IPS-20b (cell line): ENCODE measurements around the gene MTIF2.
"Not testable (repeated sequence)": the region's sequence is repeated elsewhere in the genome, so short reads cannot be mapped to it uniquely, and the experiment has no call there.

Experiments
- H3K27ac ChIP-seq: one replicate; pipeline ENCODE4 v1.5.1; 2013; ENCODE audit warnings: low read length
- H3K27me3 ChIP-seq: 2 replicates; pipeline ENCODE4 v1.6.1; 2013; ENCODE audit warnings: mild to moderate bottlenecking, low read length, inconsistent platforms; ENCODE audit not compliant: insufficient read depth
- H3K36me3 ChIP-seq: 2 replicates; pipeline ENCODE4 v1.6.1; 2013; ENCODE audit warnings: low read depth, mild to moderate bottlenecking, inconsistent platforms, low read length, moderate library complexity; ENCODE audit not compliant: insufficient read depth
- H3K4me1 ChIP-seq: 2 replicates; pipeline ENCODE4 v1.6.1; 2013; ENCODE audit warnings: mild to moderate bottlenecking, control low read depth, inconsistent platforms, low read length, moderate library complexity; ENCODE audit not compliant: insufficient read depth
- H3K4me3 ChIP-seq: 2 replicates; pipeline ENCODE4 v1.5.1; 2013; ENCODE audit warnings: mild to moderate bottlenecking, low read length, inconsistent platforms
- H3K9ac ChIP-seq: 2 replicates; pipeline ENCODE4 v1.6.1; 2013; ENCODE audit warnings: low read depth, mild to moderate bottlenecking, inconsistent platforms, low read length, moderate library complexity
- H3K9me3 ChIP-seq: 2 replicates; pipeline ENCODE4 v1.6.1; 2013; ENCODE audit warnings: mild to moderate bottlenecking, low read depth, low read length, inconsistent platforms; ENCODE audit not compliant: insufficient read depth

MTIF2 gene, protein sequence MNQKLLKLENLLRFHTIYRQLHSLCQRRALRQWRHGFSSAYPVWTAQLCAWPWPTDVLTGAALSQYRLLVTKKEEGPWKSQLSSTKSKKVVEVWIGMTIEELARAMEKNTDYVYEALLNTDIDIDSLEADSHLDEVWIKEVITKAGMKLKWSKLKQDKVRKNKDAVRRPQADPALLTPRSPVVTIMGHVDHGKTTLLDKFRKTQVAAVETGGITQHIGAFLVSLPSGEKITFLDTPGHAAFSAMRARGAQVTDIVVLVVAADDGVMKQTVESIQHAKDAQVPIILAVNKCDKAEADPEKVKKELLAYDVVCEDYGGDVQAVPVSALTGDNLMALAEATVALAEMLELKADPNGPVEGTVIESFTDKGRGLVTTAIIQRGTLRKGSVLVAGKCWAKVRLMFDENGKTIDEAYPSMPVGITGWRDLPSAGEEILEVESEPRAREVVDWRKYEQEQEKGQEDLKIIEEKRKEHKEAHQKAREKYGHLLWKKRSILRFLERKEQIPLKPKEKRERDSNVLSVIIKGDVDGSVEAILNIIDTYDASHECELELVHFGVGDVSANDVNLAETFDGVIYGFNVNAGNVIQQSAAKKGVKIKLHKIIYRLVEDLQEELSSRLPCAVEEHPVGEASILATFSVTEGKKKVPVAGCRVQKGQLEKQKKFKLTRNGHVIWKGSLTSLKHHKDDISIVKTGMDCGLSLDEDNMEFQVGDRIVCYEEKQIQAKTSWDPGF

DNA sequence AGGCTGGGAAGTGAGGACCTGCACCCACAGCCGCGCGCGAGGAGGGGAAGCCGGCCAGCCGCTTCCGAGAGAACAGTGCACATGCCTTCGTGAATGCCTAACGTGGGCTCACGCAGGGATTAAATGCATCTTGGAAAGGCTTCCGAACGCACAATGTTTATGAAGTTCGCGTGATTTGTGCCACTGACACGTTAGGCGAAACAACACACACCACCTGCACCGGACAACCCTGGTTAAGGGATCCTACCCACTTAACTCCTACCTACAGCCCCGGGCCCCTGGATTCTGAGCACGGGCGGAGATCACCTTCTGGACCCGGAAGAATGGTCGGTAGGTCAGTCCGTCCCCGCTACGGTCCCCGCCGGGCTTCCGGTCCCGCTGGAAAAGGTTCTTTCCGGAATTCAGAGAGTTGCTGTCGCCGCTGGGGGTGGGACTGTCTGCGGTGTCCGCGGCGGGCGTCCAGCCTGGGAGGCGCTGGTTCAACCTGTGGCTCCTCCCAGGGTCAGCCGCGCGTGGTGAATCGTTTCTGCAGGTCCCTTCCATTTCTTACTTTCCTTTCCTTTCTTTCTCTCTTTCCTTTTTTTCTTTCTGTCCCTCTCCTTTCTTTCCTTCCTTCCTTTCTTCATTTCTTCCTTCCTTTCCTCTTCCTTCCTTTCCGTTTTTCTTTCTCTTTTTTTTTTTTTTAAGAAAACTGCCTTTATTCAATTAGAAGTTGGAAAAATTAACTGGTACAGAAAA lies at the start of gene MTIF2:
Gene MTIF2 (minus strand): TSS at position 325 of the 738 bp plus-strand sequence. CDS start 5,373 bp downstream, outside the sequence.
- Histone ChIP-seq H3K4me3 (peak within 1 kb of the TSS; percentile 98), H3K27ac (peak within 1 kb of the TSS; percentile 63), H3K36me3 (peaks cover 25% of the 10 kb centered on the region), H3K4me1 (peaks cover 3% of the 10 kb centered on the region; the same call in 1 of the 2 replicates), H3K9me3 (no peaks in the 10 kb centered on the region), H3K9ac (peak within 1 kb of the TSS; percentile 95), H3K27me3 (no peaks in the 10 kb centered on the region)

DNA sequence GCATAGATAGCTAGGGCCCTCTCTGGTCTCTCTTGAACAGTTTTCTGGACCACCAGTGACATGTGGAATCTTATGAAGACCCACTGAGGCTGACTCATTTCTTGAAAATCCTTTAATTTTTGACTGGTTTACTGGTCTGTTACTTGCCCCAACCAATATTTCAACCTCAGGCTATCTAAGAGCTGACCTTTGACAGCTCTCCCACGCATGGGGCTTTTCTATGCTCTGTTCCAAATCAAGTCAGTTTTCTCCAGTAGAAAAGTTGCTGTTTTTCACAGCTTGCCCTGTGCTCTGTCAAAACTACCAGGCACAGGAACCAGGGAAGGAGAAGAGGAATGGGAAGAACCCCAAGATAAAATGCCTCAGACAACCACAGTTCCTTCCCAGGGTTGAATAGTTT lies 46.0 kb upstream of the MTIF2 start:
- H3K9me3 ChIP-seq, result no peaks in the 10 kb centered on the region
- no peak overlapping the region for H3K27ac ChIP-seq
- no peak overlapping the region for H3K4me3 ChIP-seq
- no peaks in the 10 kb centered on the region for H3K4me1 ChIP-seq
- H3K9ac ChIP-seq, result no peak overlapping the region
- no peaks in the 10 kb centered on the region for H3K27me3 ChIP-seq
- H3K36me3 ChIP-seq, result peaks cover 90% of the 10 kb centered on the region

DNA sequence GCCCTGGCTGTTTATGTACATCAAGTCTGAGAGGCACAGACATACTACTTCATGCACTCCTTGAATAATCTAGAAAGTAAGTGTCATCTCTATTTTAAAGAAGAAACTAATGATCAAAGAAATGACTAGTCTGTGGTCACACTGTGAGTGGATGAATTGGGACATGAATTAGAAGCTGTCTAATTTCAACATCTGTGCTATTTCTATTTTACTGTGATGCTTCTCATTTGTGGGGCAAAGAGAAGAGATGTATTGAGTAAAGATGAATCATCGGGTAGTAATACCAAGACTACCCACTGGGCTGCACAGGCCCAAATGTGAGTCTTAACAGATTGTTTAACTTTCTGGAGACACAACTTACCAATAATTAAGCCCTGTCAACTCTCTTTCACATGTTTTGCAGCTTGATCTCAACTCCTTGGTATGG lies 42.4 kb upstream of the MTIF2 start:
- H3K27ac ChIP-seq, result no peak overlapping the region
- no peaks in the 10 kb centered on the region for H3K9me3 ChIP-seq
- no peak overlapping the region for H3K9ac ChIP-seq
- no peak overlapping the region for H3K4me3 ChIP-seq
- H3K36me3 ChIP-seq, result peaks cover 83% of the 10 kb centered on the region
- no peaks in the 10 kb centered on the region for H3K4me1 ChIP-seq
- H3K27me3 ChIP-seq, result no peaks in the 10 kb centered on the region

DNA sequence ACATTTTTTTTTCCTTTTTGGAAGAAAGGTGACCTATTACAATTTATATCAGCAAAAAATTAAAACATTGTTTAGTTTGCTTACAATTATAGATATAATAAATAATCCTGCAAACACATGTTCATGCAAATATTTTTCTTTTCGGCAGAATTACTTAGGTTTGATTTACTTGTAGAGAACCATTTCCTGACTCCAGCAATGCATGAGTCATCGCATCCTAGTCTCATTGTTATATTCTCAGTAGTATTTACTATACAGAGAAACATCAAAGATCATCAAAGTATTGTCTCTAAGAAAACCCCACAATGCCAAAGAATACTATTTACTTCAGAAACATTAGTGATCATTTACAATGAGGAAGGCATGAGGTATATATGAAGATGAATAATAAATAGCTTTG lies 40.4 kb upstream of the MTIF2 start:
- peaks cover 76% of the 10 kb centered on the region for H3K36me3 ChIP-seq
- H3K27me3 ChIP-seq, result no peaks in the 10 kb centered on the region
- H3K4me3 ChIP-seq, result no peak overlapping the region
- H3K9ac ChIP-seq, result no peak overlapping the region
- H3K4me1 ChIP-seq, result no peaks in the 10 kb centered on the region
- H3K27ac ChIP-seq, result no peak overlapping the region
- H3K9me3 ChIP-seq, result no peaks in the 10 kb centered on the region

- Histone ChIP-seq H3K27me3 (no peaks in the 10 kb centered on the region), H3K4me1 (no peaks in the 10 kb centered on the region), H3K4me3 (no peak overlapping the region), H3K36me3 (peaks cover 71% of the 10 kb centered on the region), H3K27ac (no peak overlapping the region), H3K9me3 (no peaks in the 10 kb centered on the region), H3K9ac (no peak overlapping the region)
Measured at GRCh38 chr2:55302241-55302640, 33.2 kb upstream of the MTIF2 start.

GRCh38 chr2:55301277-55301676 lies 32.2 kb upstream of the MTIF2 start:
- no peak overlapping the region for H3K9ac ChIP-seq
- no peaks in the 10 kb centered on the region for H3K4me1 ChIP-seq
- no peaks in the 10 kb centered on the region for H3K9me3 ChIP-seq
- H3K36me3 ChIP-seq, result peaks cover 67% of the 10 kb centered on the region
- no peak overlapping the region for H3K4me3 ChIP-seq
- no peak overlapping the region for H3K27ac ChIP-seq
- no peaks in the 10 kb centered on the region for H3K27me3 ChIP-seq

DNA sequence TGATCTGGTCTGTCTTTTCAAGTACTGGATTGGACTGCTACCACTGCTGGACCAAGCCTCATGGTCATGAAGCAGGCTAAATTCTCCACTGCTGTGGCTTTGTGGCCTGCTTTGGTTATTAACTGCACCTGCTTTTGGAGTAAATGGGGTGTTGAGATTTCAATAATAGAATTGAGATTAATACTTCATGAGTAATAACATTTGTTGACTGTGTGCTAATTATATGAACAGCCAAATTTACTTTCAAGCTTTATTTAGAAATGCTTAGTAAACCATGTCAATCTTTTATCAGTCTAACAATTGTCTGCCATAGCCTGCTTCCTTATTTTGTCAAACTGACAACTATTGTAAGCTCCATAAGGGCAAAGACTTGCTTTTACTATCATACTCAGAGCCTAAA lies 27.4 kb upstream of the MTIF2 start:
- Histone ChIP-seq H3K4me1 (no peaks in the 10 kb centered on the region), H3K9me3 (no peaks in the 10 kb centered on the region), H3K9ac (no peak overlapping the region), H3K36me3 (peaks cover 71% of the 10 kb centered on the region), H3K4me3 (no peak overlapping the region), H3K27ac (no peak overlapping the region), H3K27me3 (no peaks in the 10 kb centered on the region)

- Histone ChIP-seq H3K4me3 (no peak overlapping the region), H3K27ac (no peak overlapping the region)
Measured at GRCh38 chr2:55283083-55283482, 14.1 kb upstream of the MTIF2 start.

GRCh38 chr2:55282110-55282917 lies 13.3 kb upstream of the MTIF2 start:
- H3K27ac ChIP-seq, result peak overlapping the region; percentile 32
- no peaks in the 10 kb centered on the region for H3K27me3 ChIP-seq
- peaks cover 23% of the 10 kb centered on the region for H3K4me1 ChIP-seq
- peak overlapping the region; percentile 73; the same call in 1 of the 2 replicates for H3K9ac ChIP-seq
- H3K4me3 ChIP-seq, result peak overlapping the region; percentile 68
- H3K9me3 ChIP-seq, result no peaks in the 10 kb centered on the region
- H3K36me3 ChIP-seq, result no peaks in the 10 kb centered on the region

More at GRCh38 chr2:55283083-55283482, 14.1 kb upstream of the MTIF2 start:
- Histone ChIP-seq H3K9me3 (no peaks in the 10 kb centered on the region), H3K36me3 (no peaks in the 10 kb centered on the region), H3K4me1 (peaks cover 23% of the 10 kb centered on the region), H3K9ac (no peak overlapping the region), H3K27me3 (no peaks in the 10 kb centered on the region)

- not testable (repeated sequence) for H3K27me3 ChIP-seq, H3K36me3 ChIP-seq, H3K4me3 ChIP-seq, H3K9me3 ChIP-seq
- H3K4me1 ChIP-seq, result peaks cover 23% of the 10 kb centered on the region
- H3K27ac ChIP-seq, result peak overlapping the region; percentile 62
- H3K9ac ChIP-seq, result peak overlapping the region; percentile 74
Measured at GRCh38 chr2:55280851-55281546, 12.0 kb upstream of the MTIF2 start.
